GM21723 (cell line): ENCODE data around the gene PALM3.
"Not testable (repeated sequence)": the region's sequence is repeated elsewhere in the genome, so short reads cannot be mapped to it uniquely, and the experiment has no call there.

Experiments
- ATAC-seq: cut with Tn5 transposase; IDR thresholded peaks from one replicate; pipeline ENCODE4 v1.9.1; 2021; ENCODE audit warnings: mild to moderate bottlenecking, moderate library complexity; ENCODE audit not compliant: unreplicated experiment

The PALM3 gene

GRCh38 chr19:14035706-14036105 lies 26.2 kb downstream of the PALM3 start:
- no peak for ATAC-seq

- ATAC-seq = not testable (repeated sequence)
These were observed 26.7 kb downstream of the PALM3 start for GRCh38 chr19:14035159-14035558.

GRCh38 chr19:14033946-14034345 lies 27.9 kb downstream of the PALM3 start:
- no peak for ATAC-seq

- ATAC-seq = no peak
These were observed 30.0 kb downstream of the PALM3 start, which contains the start of gene IL27RA for GRCh38 chr19:14031719-14032480. IL27RA (plus strand) TSS chr19:14031762; CDS start chr19:14031873, 111 bp downstream.

GRCh38 chr19:14030997-14031718 lies 30.7 kb downstream of the PALM3 start:
- no peak for ATAC-seq

- ATAC-seq = no peak
These were observed 33.0 kb downstream of the PALM3 start for GRCh38 chr19:14028901-14029300.

- ATAC-seq = no peak
These were observed 33.9 kb downstream of the PALM3 start, which contains the start of gene RLN3 for GRCh38 chr19:14027856-14028450. RLN3 (plus strand) TSS chr19:14028148; CDS start chr19:14028205, 57 bp downstream.

GRCh38 chr19:14026652-14027192 lies 35.2 kb downstream of the PALM3 start:
- not testable (repeated sequence) for ATAC-seq

GRCh38 chr19:14023404-14024235 lies 38.3 kb downstream of the PALM3 start:
- no peak for ATAC-seq

GRCh38 chr19:14022469-14022868 lies 39.4 kb downstream of the PALM3 start:
- no peak for ATAC-seq

- ATAC-seq = no peak
These were observed 40.4 kb downstream of the PALM3 start for GRCh38 chr19:14021474-14021873.

- ATAC-seq = not testable (repeated sequence)
These were observed 42.1 kb downstream of the PALM3 start for GRCh38 chr19:14019739-14020138.

GRCh38 chr19:14019100-14019499 lies 42.8 kb downstream of the PALM3 start:
- no peak for ATAC-seq

- peak; percentile 80 for ATAC-seq
These were observed 46.3 kb downstream of the PALM3 start for GRCh38 chr19:14015524-14016035.

- no peak for ATAC-seq
These were observed 49.4 kb downstream of the PALM3 start for GRCh38 chr19:14012378-14012915.

GRCh38 chr19:14006766-14007562 lies 54.9 kb downstream of the PALM3 start:
- ATAC-seq = peak; percentile 42

GRCh38 chr19:14006085-14006765 lies 55.7 kb downstream of the PALM3 start, which contains the start of gene RFX1:
RFX1 (minus strand) TSS chr19:14006320; CDS start chr19:13993843, 12,477 bp downstream.
- ATAC-seq = peak; percentile 76

GRCh38 chr19:14005349-14006084 lies 56.4 kb downstream of the PALM3 start:
- ATAC-seq = peak; percentile 20
